Smooth muscle cell (in vitro differentiated cells): ENCODE data around the gene TUBA3D. TPM values are rescaled to one million over a fixed set of nuclear protein-coding genes. Genes with fewer than 3 reads are reported as not detected.
"Not testable (repeated sequence)": the region's sequence is repeated elsewhere in the genome, so short reads cannot be mapped to it uniquely, and the experiment has no call there.

ENCODE experiments used
- DNase-seq: peaks from one replicate; lab custom pipeline; 2025; ENCODE audit not compliant: unreplicated experiment; lab: John Stamatoyannopoulos, UW
- H2AFZ ChIP-seq: fragments of 200-600 bp; sonication (generic); 2 replicates; pipeline ENCODE4 v1.6.0; 2016; ENCODE audit warnings: antibody characterized with exemption, low read depth, mild to moderate bottlenecking
- H3F3A ChIP-seq: fragments of 200-600 bp; sonication (generic); 2 replicates; pipeline ENCODE4 v1.6.0; 2017; ENCODE audit warnings: antibody characterized with exemption, low read depth
- H3K27ac ChIP-seq: fragments of 200-600 bp; sonication (generic); 2 replicates; pipeline ENCODE4 v1.5.1; 2016; ENCODE audit warnings: low read depth, mild to moderate bottlenecking
- H3K27me3 ChIP-seq: fragments of 200-600 bp; sonication (generic); 2 replicates; pipeline ENCODE4 v1.6.1; 2016; ENCODE audit warnings: low read depth, mild to moderate bottlenecking
- H3K36me3 ChIP-seq: fragments of 200-600 bp; sonication (generic); 2 replicates; pipeline ENCODE4 v1.5.1; 2016; ENCODE audit warnings: low read depth
- H3K4me1 ChIP-seq: fragments of 200-600 bp; sonication (generic); 2 replicates; pipeline ENCODE4 v1.5.1; 2016; ENCODE audit warnings: low read depth
- H3K4me2 ChIP-seq: fragments of 200-600 bp; sonication (generic); 2 replicates; pipeline ENCODE4 v1.6.0; 2016; ENCODE audit warnings: mild to moderate bottlenecking
- H3K4me3 ChIP-seq: fragments of 200-600 bp; sonication (generic); 2 replicates; pipeline ENCODE4 v1.5.1; 2016; ENCODE audit warnings: mild to moderate bottlenecking
- H3K79me2 ChIP-seq: fragments of 200-600 bp; sonication (generic); 2 replicates; pipeline ENCODE4 v1.6.0; 2016; ENCODE audit warnings: low read depth, mild to moderate bottlenecking
- H3K9ac ChIP-seq: fragments of 200-600 bp; sonication (generic); 2 replicates; pipeline ENCODE4 v1.6.0; 2016; ENCODE audit warnings: low read depth
- H3K9me3 ChIP-seq: fragments of 200-600 bp; sonication (generic); replicated peaks from 2 replicates; pipeline ENCODE4 v1.5.1; 2016; ENCODE audit warnings: low read depth
- H4K20me1 ChIP-seq: fragments of 200-600 bp; sonication (generic); 2 replicates; pipeline ENCODE4 v1.6.0; 2016; ENCODE audit warnings: low read depth
- CTCF ChIP-seq: fragments of 200-600 bp; sonication (generic); IDR thresholded peaks from 2 replicates; pipeline ENCODE4 v1.5.1; 2017; ENCODE audit warnings: borderline replicate concordance, mild to moderate bottlenecking, antibody characterized with exemption; ENCODE audit not compliant: insufficient read depth, poor library complexity, severe bottlenecking
- WGBS: methylation state at CpG from one replicate; pipeline ENCODE4 v1.1.7; 2016; ENCODE audit warnings: low lambda C conversion rate; 5-methylcytosine and 5-hydroxymethylcytosine counted together
- polyA plus RNA-seq: library from polyadenylated mRNA; unstranded; fragments of >200 nt; fragmentation: Nextera tagmentation; extraction: Ambion mirVana; gene quantifications from 2 replicates; pipeline ENCODE4 v1.2.1, GENCODE V29; 2016
- total RNA-seq: library from RNA; depleted of rRNA; stranded (reverse); fragments of >200 nt; gene quantifications from 2 replicates; pipeline ENCODE4 v1.2.3, GENCODE V29; 2014

TUBA3D gene
- total RNA-seq: not detected in 2 replicates
- polyA plus RNA-seq: 0.14 TPM in 1 of 2 replicates, not detected in the other

- Histone ChIP-seq H4K20me1 (no peaks in the 10 kb centered on the region), H2AFZ (no peak within 1 kb of the TSS), H3K9ac (no peak within 1 kb of the TSS), H3K27ac (no peak within 1 kb of the TSS), H3F3A (no peaks in the 10 kb centered on the region), H3K4me1 (no peaks in the 10 kb centered on the region), H3K9me3 (no peaks in the 10 kb centered on the region), H3K27me3 (no peaks in the 10 kb centered on the region), H3K36me3 (no peaks in the 10 kb centered on the region), H3K4me3 (no peak within 1 kb of the TSS), H3K79me2 (no peaks in the 10 kb centered on the region), H3K4me2 (no peak within 1 kb of the TSS)
- 95% methylated on average over 23 of the region's 27 CpGs for WGBS
- no peak for DNase-seq
- TF ChIP-seq CTCF: no peak
Observed at GRCh38 chr2:131475831-131476230, at the start of gene TUBA3D. Gene TUBA3D (plus strand): TSS chr2:131476119. CDS start chr2:131476200, 81 bp downstream.

- TF ChIP-seq CTCF: no peak
- WGBS: 86% methylated on average over 5 of the region's 5 CpGs
- Histone ChIP-seq H4K20me1 (no peaks in the 10 kb centered on the region), H3K27ac (no peak overlapping the region), H3K79me2 (no peaks in the 10 kb centered on the region), H3K4me3 (no peak overlapping the region), H3K9me3 (no peaks in the 10 kb centered on the region), H3K9ac (no peak overlapping the region), H3K4me1 (peaks cover 5% of the 10 kb centered on the region), H3K27me3 (peaks cover 56% of the 10 kb centered on the region), H3K4me2 (no peak overlapping the region), H2AFZ (no peak overlapping the region), H3K36me3 (no peaks in the 10 kb centered on the region), H3F3A (no peaks in the 10 kb centered on the region)
- DNase-seq: no peak
Observed at GRCh38 chr2:131426727-131427126, 49.2 kb upstream of the TUBA3D start.

GRCh38 chr2:131431336-131431735, 44.6 kb upstream of the TUBA3D start:
- Histone ChIP-seq H3K79me2 (no peaks in the 10 kb centered on the region), H3K36me3 (no peaks in the 10 kb centered on the region), H3K27ac (no peak overlapping the region), H3K9me3 (no peaks in the 10 kb centered on the region), H3K4me3 (no peak overlapping the region), H3F3A (no peaks in the 10 kb centered on the region), H2AFZ (no peak overlapping the region), H4K20me1 (no peaks in the 10 kb centered on the region), H3K27me3 (peaks cover 31% of the 10 kb centered on the region), H3K4me2 (no peak overlapping the region), H3K9ac (no peak overlapping the region), H3K4me1 (no peaks in the 10 kb centered on the region)
- TF ChIP-seq CTCF: no peak
- 41% methylated on average over 6 of the region's 6 CpGs for WGBS
- DNase-seq: no peak

GRCh38 chr2:131440742-131441468, 35.0 kb upstream of the TUBA3D start:
- H3K9ac ChIP-seq, H3K79me2 ChIP-seq, H3K4me1 ChIP-seq, DNase-seq, H3K27ac ChIP-seq, H2AFZ ChIP-seq, H3K36me3 ChIP-seq, H3F3A ChIP-seq, H3K4me3 ChIP-seq, H4K20me1 ChIP-seq, H3K9me3 ChIP-seq, H3K27me3 ChIP-seq, H3K4me2 ChIP-seq: not testable (repeated sequence)
- 77% methylated on average over 7 of the region's 7 CpGs for WGBS

- H3F3A ChIP-seq, H3K27me3 ChIP-seq, H3K27ac ChIP-seq, H3K4me3 ChIP-seq, H2AFZ ChIP-seq, H3K4me2 ChIP-seq, H4K20me1 ChIP-seq, H3K79me2 ChIP-seq, H3K9me3 ChIP-seq, H3K36me3 ChIP-seq, H3K9ac ChIP-seq, H3K4me1 ChIP-seq, DNase-seq: not testable (repeated sequence)
- WGBS: 95% methylated on average over 80 of the region's 90 CpGs
Observed at GRCh38 chr2:131444736-131445514, 31.0 kb upstream of the TUBA3D start.

- H2AFZ ChIP-seq, H3K9me3 ChIP-seq, H3K4me1 ChIP-seq, H3K9ac ChIP-seq, DNase-seq, H3K79me2 ChIP-seq, H3K36me3 ChIP-seq, H3K4me3 ChIP-seq, H3K27me3 ChIP-seq, H3K27ac ChIP-seq, H4K20me1 ChIP-seq, H3F3A ChIP-seq, H3K4me2 ChIP-seq: not testable (repeated sequence)
- 100% methylated on average over 15 of the region's 21 CpGs for WGBS
Observed at GRCh38 chr2:131445515-131445797, 30.5 kb upstream of the TUBA3D start.
